Breast epithelium (tissue), 3 donors: ENCODE results near the gene NPB.

ENCODE experiments used
- POLR2A ChIP-seq: fragments of 450-650 bp; IDR thresholded peaks from one replicate; pipeline ENCODE4 v1.6.1; 2016; ENCODE audit warnings: antibody characterized with exemption, mild to moderate bottlenecking, moderate library complexity
- POLR2AphosphoS5 ChIP-seq, 3 donors: sonication (generic); formaldehyde crosslinking; IDR thresholded peaks; one replicate each; pipeline ENCODE4 v1.6.1; 2017; ENCODE audit warnings: antibody characterized with exemption in 3 of 3
- TF ChIP-seq, protein P1 (sequence below), 3 donors: fragments of 450-650 bp; IDR thresholded peaks; one replicate each; pipeline ENCODE4 v1.5.1; 2016 to 2017; ENCODE audit warnings: antibody characterized with exemption in 3 of 3, mild to moderate bottlenecking in 3 of 3, moderate library complexity in 3 of 3

DNA sequence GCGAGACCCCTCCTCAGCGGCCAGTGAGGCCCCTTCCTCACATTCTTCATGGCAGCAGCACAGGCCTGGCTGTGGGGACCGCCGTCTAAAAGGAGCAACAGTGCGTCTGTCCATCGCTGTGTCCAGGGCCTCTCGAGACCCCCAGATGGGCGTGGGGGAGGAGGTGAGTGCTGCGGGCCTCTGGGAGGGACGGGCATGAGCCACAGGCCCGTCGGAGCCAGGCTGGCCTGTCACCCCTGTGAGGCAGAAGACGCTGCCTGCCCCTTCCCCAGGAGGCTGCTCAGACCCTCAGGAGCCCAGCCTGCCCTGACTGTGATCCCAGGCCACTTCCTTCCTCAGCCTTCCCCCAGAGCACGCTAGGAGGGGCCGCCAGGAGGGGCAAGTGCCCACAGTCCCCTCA is 37.2 kb downstream of the NPB start:
- TF ChIP-seq, protein P1, sequence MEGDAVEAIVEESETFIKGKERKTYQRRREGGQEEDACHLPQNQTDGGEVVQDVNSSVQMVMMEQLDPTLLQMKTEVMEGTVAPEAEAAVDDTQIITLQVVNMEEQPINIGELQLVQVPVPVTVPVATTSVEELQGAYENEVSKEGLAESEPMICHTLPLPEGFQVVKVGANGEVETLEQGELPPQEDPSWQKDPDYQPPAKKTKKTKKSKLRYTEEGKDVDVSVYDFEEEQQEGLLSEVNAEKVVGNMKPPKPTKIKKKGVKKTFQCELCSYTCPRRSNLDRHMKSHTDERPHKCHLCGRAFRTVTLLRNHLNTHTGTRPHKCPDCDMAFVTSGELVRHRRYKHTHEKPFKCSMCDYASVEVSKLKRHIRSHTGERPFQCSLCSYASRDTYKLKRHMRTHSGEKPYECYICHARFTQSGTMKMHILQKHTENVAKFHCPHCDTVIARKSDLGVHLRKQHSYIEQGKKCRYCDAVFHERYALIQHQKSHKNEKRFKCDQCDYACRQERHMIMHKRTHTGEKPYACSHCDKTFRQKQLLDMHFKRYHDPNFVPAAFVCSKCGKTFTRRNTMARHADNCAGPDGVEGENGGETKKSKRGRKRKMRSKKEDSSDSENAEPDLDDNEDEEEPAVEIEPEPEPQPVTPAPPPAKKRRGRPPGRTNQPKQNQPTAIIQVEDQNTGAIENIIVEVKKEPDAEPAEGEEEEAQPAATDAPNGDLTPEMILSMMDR (IDR thresholded peaks at IDR 0.05), result no peak
- TF ChIP-seq POLR2AphosphoS5 (IDR thresholded peaks at IDR 0.05) (no peak), POLR2A (no peak)
